KMS-11 (cell line): ENCODE results near the gene PRUNE2.
"Not testable (repeated sequence)": the region's sequence is repeated elsewhere in the genome, so short reads cannot be mapped to it uniquely, and the experiment has no call there.

ENCODE experiments used
- H2AFZ ChIP-seq: fragments of 200-600 bp; sonication (generic); 2 replicates; pipeline ENCODE4 v1.6.1; 2016; ENCODE audit warnings: antibody characterized with exemption, mixed run types, low read depth
- H3K27ac ChIP-seq: fragments of 200-600 bp; sonication (generic); 2 replicates; pipeline ENCODE4 v1.6.1; 2016; ENCODE audit warnings: mild to moderate bottlenecking, mixed run types
- H3K27me3 ChIP-seq: fragments of 200-600 bp; sonication (generic); 2 replicates; pipeline ENCODE4 v1.6.1; 2017; ENCODE audit warnings: mild to moderate bottlenecking, low read depth, mixed run types, moderate library complexity; ENCODE audit not compliant: insufficient read depth
- H3K36me3 ChIP-seq: fragments of 200-600 bp; sonication (generic); 2 replicates; pipeline ENCODE4 v1.6.1; 2017; ENCODE audit warnings: mild to moderate bottlenecking, mixed run types; ENCODE audit not compliant: insufficient read depth
- H3K4me1 ChIP-seq: fragments of 200-600 bp; sonication (generic); 2 replicates; pipeline ENCODE4 v1.6.1; 2016; ENCODE audit warnings: mild to moderate bottlenecking, low read depth, mixed run types; ENCODE audit not compliant: poor library complexity, severe bottlenecking
- H3K4me2 ChIP-seq: fragments of 200-600 bp; sonication (generic); 2 replicates; pipeline ENCODE4 v1.7.0; 2016; ENCODE audit warnings: mild to moderate bottlenecking, mixed run types
- H3K4me3 ChIP-seq: fragments of 200-600 bp; sonication (generic); IDR thresholded peaks from 2 replicates; pipeline ENCODE4 v1.6.1; 2017; ENCODE audit warnings: low read depth, low read length, mixed read lengths; ENCODE audit not compliant: insufficient read depth
- H3K79me2 ChIP-seq: fragments of 200-600 bp; sonication (generic); 2 replicates; pipeline ENCODE4 v1.6.1; 2016; ENCODE audit warnings: low read depth, mixed run types; ENCODE audit not compliant: insufficient read depth
- H3K9ac ChIP-seq: fragments of 200-600 bp; sonication (generic); 2 replicates; pipeline ENCODE4 v1.6.1; 2016; ENCODE audit warnings: mild to moderate bottlenecking, mixed run types
- H4K20me1 ChIP-seq: fragments of 200-600 bp; sonication (generic); 2 replicates; pipeline ENCODE4 v1.6.1; 2016; ENCODE audit warnings: mild to moderate bottlenecking, mixed run types; ENCODE audit not compliant: insufficient read depth
- TF ChIP-seq, protein P1 (sequence below): fragments of 200-600 bp; sonication (generic); conservative IDR thresholded peaks from 2 replicates; pipeline ENCODE4 v1.6.1; 2017; ENCODE audit warnings: low read depth, mild to moderate bottlenecking, antibody characterized with exemption, low read length, moderate library complexity, mixed read lengths

Gene PRUNE2

DNA sequence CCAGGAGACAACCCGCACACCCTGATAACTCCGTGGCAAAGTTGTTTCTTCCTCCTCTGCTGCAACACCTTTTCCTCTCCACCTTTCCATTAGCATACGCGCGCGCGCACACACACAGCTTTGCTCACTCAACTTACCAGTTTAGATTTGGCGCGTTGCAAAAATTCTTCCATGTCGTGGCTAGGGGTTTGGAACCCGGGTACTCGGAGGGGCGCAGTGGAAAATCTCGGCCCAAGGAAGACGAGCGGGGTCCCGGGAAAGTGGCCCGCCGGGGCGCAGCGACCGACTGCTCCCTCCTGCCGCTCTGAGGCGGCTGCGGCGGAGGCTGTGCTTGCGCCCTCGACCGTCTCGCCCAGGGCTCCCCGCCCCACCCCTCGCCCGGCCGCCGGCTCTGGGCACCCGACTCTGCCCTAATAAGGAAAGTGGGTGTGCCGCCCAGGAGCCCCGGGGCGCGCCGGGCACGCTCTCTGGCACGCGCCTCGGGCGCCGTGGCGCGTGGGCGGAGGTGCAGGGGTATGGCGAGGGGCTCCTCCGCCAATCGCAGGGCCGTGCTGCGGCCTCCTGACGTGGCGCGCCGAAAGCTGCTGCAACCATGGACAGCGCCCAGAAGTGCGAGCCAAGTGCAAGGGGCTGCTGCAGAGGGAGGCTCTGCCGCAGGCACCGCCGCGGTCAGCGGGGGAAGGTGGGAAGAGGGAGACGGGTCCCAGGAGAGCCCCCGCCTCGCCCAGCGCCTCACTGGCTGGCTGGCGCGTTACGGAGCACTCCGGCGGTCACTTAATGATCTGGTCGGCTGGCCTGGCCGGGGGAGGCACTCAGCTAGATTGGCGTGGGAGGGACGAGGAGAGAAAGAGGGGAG is at the start of gene PRUNE2:
TSS of gene PRUNE2 (minus strand) at position 324 of the 856 bp plus-strand sequence. CDS start at position 173, 151 bp downstream.
- Histone ChIP-seq H3K9ac (no peak within 1 kb of the TSS), H3K79me2 (no peaks in the 10 kb centered on the region), H3K4me3 (no peak within 1 kb of the TSS), H3K4me2 (no peak within 1 kb of the TSS), H3K4me1 (no peaks in the 10 kb centered on the region), H3K27me3 (no peaks in the 10 kb centered on the region), H4K20me1 (no peaks in the 10 kb centered on the region), H3K36me3 (no peaks in the 10 kb centered on the region), H2AFZ (no peak within 1 kb of the TSS), H3K27ac (no peak within 1 kb of the TSS)
- TF ChIP-seq, protein P1, sequence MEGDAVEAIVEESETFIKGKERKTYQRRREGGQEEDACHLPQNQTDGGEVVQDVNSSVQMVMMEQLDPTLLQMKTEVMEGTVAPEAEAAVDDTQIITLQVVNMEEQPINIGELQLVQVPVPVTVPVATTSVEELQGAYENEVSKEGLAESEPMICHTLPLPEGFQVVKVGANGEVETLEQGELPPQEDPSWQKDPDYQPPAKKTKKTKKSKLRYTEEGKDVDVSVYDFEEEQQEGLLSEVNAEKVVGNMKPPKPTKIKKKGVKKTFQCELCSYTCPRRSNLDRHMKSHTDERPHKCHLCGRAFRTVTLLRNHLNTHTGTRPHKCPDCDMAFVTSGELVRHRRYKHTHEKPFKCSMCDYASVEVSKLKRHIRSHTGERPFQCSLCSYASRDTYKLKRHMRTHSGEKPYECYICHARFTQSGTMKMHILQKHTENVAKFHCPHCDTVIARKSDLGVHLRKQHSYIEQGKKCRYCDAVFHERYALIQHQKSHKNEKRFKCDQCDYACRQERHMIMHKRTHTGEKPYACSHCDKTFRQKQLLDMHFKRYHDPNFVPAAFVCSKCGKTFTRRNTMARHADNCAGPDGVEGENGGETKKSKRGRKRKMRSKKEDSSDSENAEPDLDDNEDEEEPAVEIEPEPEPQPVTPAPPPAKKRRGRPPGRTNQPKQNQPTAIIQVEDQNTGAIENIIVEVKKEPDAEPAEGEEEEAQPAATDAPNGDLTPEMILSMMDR: no peak

- not testable (repeated sequence) for H3K4me1 ChIP-seq, H3K79me2 ChIP-seq, H3K4me2 ChIP-seq, H2AFZ ChIP-seq, H3K36me3 ChIP-seq, H3K4me3 ChIP-seq, H3K9ac ChIP-seq, H3K27me3 ChIP-seq, H4K20me1 ChIP-seq, H3K27ac ChIP-seq
Measured at GRCh38 chr9:76955406-76955805, 49.5 kb upstream of the PRUNE2 start.

GRCh38 chr9:76949865-76950264 is 44.0 kb upstream of the PRUNE2 start:
- TF ChIP-seq, protein P1: no peak
- no peak overlapping the region for H3K27ac ChIP-seq
- no peaks in the 10 kb centered on the region for H3K27me3 ChIP-seq
- no peaks in the 10 kb centered on the region for H3K79me2 ChIP-seq
- H4K20me1 ChIP-seq: no peaks in the 10 kb centered on the region
- H2AFZ ChIP-seq: no peak overlapping the region
- no peak overlapping the region for H3K4me2 ChIP-seq
- H3K36me3 ChIP-seq: no peaks in the 10 kb centered on the region
- no peaks in the 10 kb centered on the region for H3K4me1 ChIP-seq
- H3K9ac ChIP-seq: no peak overlapping the region
- no peak overlapping the region for H3K4me3 ChIP-seq

DNA sequence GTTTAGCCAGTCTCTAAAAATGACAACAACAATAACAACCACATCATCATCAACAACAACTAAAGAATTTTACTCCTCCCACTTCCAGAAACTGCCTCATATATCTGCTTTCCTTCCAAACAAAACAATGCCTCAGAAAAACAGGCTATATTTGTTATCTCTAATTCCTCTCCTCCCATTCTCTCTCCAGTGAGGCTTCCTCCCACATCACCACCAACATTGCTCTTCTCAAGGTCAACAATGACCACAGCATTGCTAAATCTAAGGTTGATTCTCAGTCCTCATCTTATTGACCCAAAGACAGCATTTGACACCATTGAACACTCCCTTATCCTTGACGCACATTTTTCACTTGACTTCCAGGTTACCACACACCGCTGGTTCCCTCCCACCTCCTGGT is 38.1 kb upstream of the PRUNE2 start:
- Histone ChIP-seq H3K27ac (no peak overlapping the region), H3K27me3 (no peaks in the 10 kb centered on the region), H3K4me3 (no peak overlapping the region), H3K9ac (no peak overlapping the region), H2AFZ (no peak overlapping the region), H3K4me2 (no peak overlapping the region), H4K20me1 (no peaks in the 10 kb centered on the region), H3K4me1 (no peaks in the 10 kb centered on the region), H3K36me3 (no peaks in the 10 kb centered on the region), H3K79me2 (no peaks in the 10 kb centered on the region)
- TF ChIP-seq, protein P1: no peak

DNA sequence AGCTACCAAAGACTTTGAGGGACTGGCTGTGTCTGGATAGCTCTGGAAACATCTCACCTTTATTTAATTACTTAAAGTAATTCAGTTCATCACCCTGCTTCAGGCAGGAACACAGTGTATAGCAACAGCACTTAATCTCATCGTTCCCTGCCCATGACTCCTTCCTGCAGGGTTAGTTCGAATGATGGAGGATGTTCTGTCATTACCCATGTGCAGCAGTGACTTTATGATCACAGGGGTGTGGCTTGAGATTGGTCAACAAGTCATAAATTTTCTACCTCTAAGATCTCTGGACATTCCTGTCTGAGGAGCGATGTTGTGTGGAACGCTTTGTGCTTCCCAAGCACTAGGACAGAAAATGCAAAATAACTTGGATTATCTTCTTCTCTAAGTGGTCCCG is 37.1 kb upstream of the PRUNE2 start:
- Histone ChIP-seq H3K36me3 (no peaks in the 10 kb centered on the region), H4K20me1 (no peaks in the 10 kb centered on the region), H2AFZ (no peak overlapping the region), H3K27ac (no peak overlapping the region), H3K4me1 (no peaks in the 10 kb centered on the region), H3K4me2 (no peak overlapping the region), H3K79me2 (no peaks in the 10 kb centered on the region), H3K4me3 (no peak overlapping the region), H3K9ac (no peak overlapping the region), H3K27me3 (no peaks in the 10 kb centered on the region)
- TF ChIP-seq, protein P1: no peak
